ENCODE results near the gene CHST8.

CHST8 gene

DNA sequence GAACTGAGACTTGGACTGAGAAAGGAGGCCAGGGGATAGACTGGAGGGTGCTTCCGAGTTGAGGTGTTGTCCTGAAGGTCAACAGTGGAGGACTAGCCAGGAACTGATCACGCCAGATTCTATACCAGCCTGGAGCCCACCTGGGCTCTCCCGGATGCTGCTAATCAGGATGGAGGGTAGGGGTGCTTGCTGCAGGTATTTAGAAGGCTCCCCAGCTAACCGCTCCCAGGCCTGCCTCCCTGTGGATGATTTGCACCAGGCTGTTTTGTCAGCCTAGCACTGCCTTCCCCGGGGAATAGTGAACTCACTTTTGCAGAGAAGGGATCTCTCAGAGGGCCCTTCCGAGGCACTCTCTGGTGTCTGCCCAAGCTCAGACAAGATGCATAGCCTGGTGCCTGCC is 114.4 kb downstream of the CHST8 start:
- H3K4me3 ChIP-seq (ENCODE audit: low read depth in 1 of 2, low read length in 2 of 2), result no peak overlapping the region
- H3K4me1 ChIP-seq (ENCODE audit: control insufficient read depth in 1 of 2, insufficient read depth in 2 of 2, low read length in 2 of 2), result no peaks in the 10 kb centered on the region
- H3K36me3 ChIP-seq (ENCODE audit: control insufficient read depth in 1 of 2, insufficient read depth in 2 of 2, low read length in 2 of 2), result no peaks in the 10 kb centered on the region
- H3K27ac ChIP-seq (ENCODE audit: low read length), result no peak overlapping the region
- H3K27me3 ChIP-seq (ENCODE audit: low read depth, low read length), result no peaks in the 10 kb centered on the region
- no peaks in the 10 kb centered on the region for H3K9me3 ChIP-seq (ENCODE audit: control insufficient read depth in 1 of 2, low read length in 2 of 2)

DNA sequence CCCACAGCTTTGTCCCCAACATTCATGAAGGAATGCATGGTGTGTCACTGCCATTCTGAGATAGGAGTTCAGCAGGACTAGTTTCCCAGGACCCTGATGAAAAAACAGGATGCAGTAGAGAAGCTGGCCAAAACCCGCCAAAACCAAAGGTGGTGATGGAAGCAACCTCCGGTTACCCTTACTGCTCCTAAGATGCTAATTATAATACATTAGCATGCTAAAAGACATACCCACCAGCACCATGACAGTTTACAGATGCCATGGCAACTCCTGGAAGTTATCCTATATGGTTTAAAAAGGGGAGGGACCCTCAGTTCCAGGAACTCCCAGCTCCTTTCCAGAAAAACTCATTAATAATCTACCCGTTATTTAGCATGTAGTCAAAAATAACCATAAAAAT is 115.0 kb downstream of the CHST8 start:
- Histone ChIP-seq H3K9me3 (ENCODE audit: control insufficient read depth in 1 of 2, low read length in 2 of 2) (no peaks in the 10 kb centered on the region), H3K4me3 (ENCODE audit: low read depth in 1 of 2, low read length in 2 of 2) (no peak overlapping the region), H3K36me3 (ENCODE audit: control insufficient read depth in 1 of 2, insufficient read depth in 2 of 2, low read length in 2 of 2) (no peaks in the 10 kb centered on the region), H3K27ac (ENCODE audit: low read length) (no peak overlapping the region), H3K27me3 (ENCODE audit: low read depth, low read length) (no peaks in the 10 kb centered on the region), H3K4me1 (ENCODE audit: control insufficient read depth in 1 of 2, insufficient read depth in 2 of 2, low read length in 2 of 2) (no peaks in the 10 kb centered on the region)

GRCh38 chr19:33737681-33738371 is 116.1 kb downstream of the CHST8 start:
- Histone ChIP-seq H3K27me3 (ENCODE audit: low read depth, low read length) (no peaks in the 10 kb centered on the region), H3K9me3 (ENCODE audit: control insufficient read depth in 1 of 2, low read length in 2 of 2) (no peaks in the 10 kb centered on the region), H3K4me3 (ENCODE audit: low read depth in 1 of 2, low read length in 2 of 2) (no peak overlapping the region), H3K4me1 (ENCODE audit: control insufficient read depth in 1 of 2, insufficient read depth in 2 of 2, low read length in 2 of 2) (no peaks in the 10 kb centered on the region), H3K36me3 (ENCODE audit: control insufficient read depth in 1 of 2, insufficient read depth in 2 of 2, low read length in 2 of 2) (no peaks in the 10 kb centered on the region), H3K27ac (ENCODE audit: low read length) (no peak overlapping the region)

DNA sequence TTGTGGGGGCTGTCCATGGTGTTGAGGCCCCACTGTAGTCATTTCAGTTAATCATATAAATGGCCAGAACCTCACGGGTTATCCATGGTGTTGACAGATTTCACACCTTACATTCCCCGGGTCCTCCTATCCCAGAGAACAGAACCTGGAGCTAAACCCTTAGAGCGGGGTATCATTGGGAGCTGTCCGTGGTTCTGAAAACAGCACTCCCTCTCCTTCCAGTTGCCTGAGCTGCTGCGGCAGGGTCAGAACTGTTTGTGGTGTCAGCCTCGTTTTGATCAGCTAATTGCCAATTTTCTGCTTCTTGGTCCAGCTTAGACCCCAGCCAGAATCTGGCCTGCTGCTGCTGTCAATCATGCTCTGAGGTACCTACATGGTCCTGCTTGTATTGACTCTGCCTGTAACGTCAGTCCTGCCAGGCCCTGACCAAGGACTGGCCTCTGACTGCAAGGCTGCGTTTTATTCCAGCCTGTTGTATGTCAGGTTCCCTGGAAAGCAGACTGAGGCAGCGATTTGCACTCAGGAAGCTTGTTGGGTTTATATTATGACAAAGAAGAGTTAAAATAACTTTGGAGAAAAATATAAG is 119.2 kb downstream of the CHST8 start:
- Histone ChIP-seq H3K4me3 (ENCODE audit: low read depth in 1 of 2, low read length in 2 of 2) (no peak overlapping the region), H3K27me3 (ENCODE audit: low read depth, low read length) (no peaks in the 10 kb centered on the region), H3K36me3 (ENCODE audit: control insufficient read depth in 1 of 2, insufficient read depth in 2 of 2, low read length in 2 of 2) (no peaks in the 10 kb centered on the region), H3K4me1 (ENCODE audit: control insufficient read depth in 1 of 2, insufficient read depth in 2 of 2, low read length in 2 of 2) (no peaks in the 10 kb centered on the region), H3K27ac (ENCODE audit: low read length) (no peak overlapping the region), H3K9me3 (ENCODE audit: control insufficient read depth in 1 of 2, low read length in 2 of 2) (no peaks in the 10 kb centered on the region)

DNA sequence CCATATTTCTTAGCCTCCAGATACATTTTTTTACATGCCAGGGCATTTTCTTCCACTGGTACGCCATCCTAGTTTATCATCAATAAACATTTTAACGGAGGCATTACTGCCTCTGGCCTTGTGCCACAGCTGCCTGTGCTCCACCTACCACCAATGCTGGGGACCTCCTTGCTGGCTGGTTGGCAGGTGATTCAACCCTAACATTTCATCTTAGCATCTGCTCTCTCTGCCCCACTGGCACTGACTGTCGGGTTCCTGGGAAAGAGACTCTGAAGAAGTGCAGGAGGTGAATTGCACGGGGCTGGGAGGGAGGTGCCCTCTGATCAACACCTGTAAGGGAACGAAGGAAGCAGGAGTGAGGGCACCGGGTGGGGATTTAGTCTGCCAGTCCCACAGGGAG is 123.5 kb downstream of the CHST8 start:
- Histone ChIP-seq H3K36me3 (ENCODE audit: control insufficient read depth in 1 of 2, insufficient read depth in 2 of 2, low read length in 2 of 2) (no peaks in the 10 kb centered on the region), H3K27ac (ENCODE audit: low read length) (no peak overlapping the region), H3K4me1 (ENCODE audit: control insufficient read depth in 1 of 2, insufficient read depth in 2 of 2, low read length in 2 of 2) (no peaks in the 10 kb centered on the region), H3K4me3 (ENCODE audit: low read depth in 1 of 2, low read length in 2 of 2) (no peak overlapping the region), H3K9me3 (ENCODE audit: control insufficient read depth in 1 of 2, low read length in 2 of 2) (no peaks in the 10 kb centered on the region), H3K27me3 (ENCODE audit: low read depth, low read length) (no peaks in the 10 kb centered on the region)

GRCh38 chr19:33746159-33746558 is 124.4 kb downstream of the CHST8 start:
- no peak overlapping the region for H3K27ac ChIP-seq (ENCODE audit: low read length)
- no peaks in the 10 kb centered on the region for H3K36me3 ChIP-seq (ENCODE audit: control insufficient read depth in 1 of 2, insufficient read depth in 2 of 2, low read length in 2 of 2)
- no peaks in the 10 kb centered on the region for H3K4me1 ChIP-seq (ENCODE audit: control insufficient read depth in 1 of 2, insufficient read depth in 2 of 2, low read length in 2 of 2)

GRCh38 chr19:33747273-33747672 is 125.5 kb downstream of the CHST8 start:
- H3K36me3 ChIP-seq (ENCODE audit: control insufficient read depth in 1 of 2, insufficient read depth in 2 of 2, low read length in 2 of 2), result no peaks in the 10 kb centered on the region
- H3K4me1 ChIP-seq (ENCODE audit: control insufficient read depth in 1 of 2, insufficient read depth in 2 of 2, low read length in 2 of 2), result no peaks in the 10 kb centered on the region
- H3K27ac ChIP-seq (ENCODE audit: low read length), result no peak overlapping the region
- no peaks in the 10 kb centered on the region for H3K9me3 ChIP-seq (ENCODE audit: control insufficient read depth in 1 of 2, low read length in 2 of 2)
- H3K4me3 ChIP-seq (ENCODE audit: low read depth in 1 of 2, low read length in 2 of 2), result no peak overlapping the region
- no peaks in the 10 kb centered on the region for H3K27me3 ChIP-seq (ENCODE audit: low read depth, low read length)

More at GRCh38 chr19:33746159-33746558, 124.4 kb downstream of the CHST8 start:
- Histone ChIP-seq H3K9me3 (ENCODE audit: control insufficient read depth in 1 of 2, low read length in 2 of 2) (no peaks in the 10 kb centered on the region), H3K27me3 (ENCODE audit: low read depth, low read length) (no peaks in the 10 kb centered on the region), H3K4me3 (ENCODE audit: low read depth in 1 of 2, low read length in 2 of 2) (no peak overlapping the region)

DNA sequence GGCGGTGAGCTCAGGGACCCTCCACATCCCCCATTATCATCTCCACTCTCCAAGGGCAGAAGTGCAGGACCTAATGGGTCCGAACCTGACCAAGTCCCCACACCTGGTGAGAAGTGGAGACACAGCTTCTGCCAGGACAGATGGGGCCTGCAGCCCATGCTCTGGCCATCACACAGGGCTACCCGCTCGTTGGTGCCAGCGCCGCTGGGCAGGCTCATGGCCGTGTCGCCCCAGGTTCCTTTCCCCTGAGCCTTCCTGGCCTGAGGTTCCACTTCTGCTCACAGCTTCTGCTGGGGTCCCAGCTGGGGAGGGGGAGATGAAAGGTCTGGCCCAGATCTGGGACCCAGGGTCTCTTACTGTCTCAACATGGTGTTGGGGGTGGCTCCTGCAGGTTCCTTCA is 126.5 kb downstream of the CHST8 start:
- H3K4me1 ChIP-seq (ENCODE audit: control insufficient read depth in 1 of 2, insufficient read depth in 2 of 2, low read length in 2 of 2), result no peaks in the 10 kb centered on the region
- H3K4me3 ChIP-seq (ENCODE audit: low read depth in 1 of 2, low read length in 2 of 2), result no peak overlapping the region
- no peaks in the 10 kb centered on the region for H3K27me3 ChIP-seq (ENCODE audit: low read depth, low read length)
- no peak overlapping the region for H3K27ac ChIP-seq (ENCODE audit: low read length)
- no peaks in the 10 kb centered on the region for H3K9me3 ChIP-seq (ENCODE audit: control insufficient read depth in 1 of 2, low read length in 2 of 2)
- H3K36me3 ChIP-seq (ENCODE audit: control insufficient read depth in 1 of 2, insufficient read depth in 2 of 2, low read length in 2 of 2), result no peaks in the 10 kb centered on the region

DNA sequence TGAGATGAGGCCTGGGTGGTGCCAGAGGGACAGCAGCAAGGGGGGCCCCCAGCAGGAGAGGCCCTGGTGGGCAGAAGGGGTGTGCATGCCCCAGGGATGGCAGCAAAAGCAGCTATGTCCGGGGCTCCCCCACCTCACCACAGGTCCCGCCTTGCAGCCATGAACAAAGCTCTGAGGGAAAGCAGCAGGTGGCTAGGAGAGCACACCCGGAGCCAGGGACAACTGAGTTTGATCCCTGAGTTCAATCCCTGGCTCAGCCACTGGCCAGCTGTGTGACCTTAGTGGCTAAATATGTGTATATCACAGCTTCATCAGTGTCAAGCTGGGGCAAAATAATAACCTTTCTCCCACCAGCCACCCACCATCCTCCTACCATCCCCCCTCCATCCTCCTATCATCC is 127.3 kb downstream of the CHST8 start:
- Histone ChIP-seq H3K4me3 (ENCODE audit: low read depth in 1 of 2, low read length in 2 of 2) (no peak overlapping the region), H3K4me1 (ENCODE audit: control insufficient read depth in 1 of 2, insufficient read depth in 2 of 2, low read length in 2 of 2) (no peaks in the 10 kb centered on the region), H3K27me3 (ENCODE audit: low read depth, low read length) (no peaks in the 10 kb centered on the region), H3K9me3 (ENCODE audit: control insufficient read depth in 1 of 2, low read length in 2 of 2) (no peaks in the 10 kb centered on the region), H3K27ac (ENCODE audit: low read length) (no peak overlapping the region), H3K36me3 (ENCODE audit: control insufficient read depth in 1 of 2, insufficient read depth in 2 of 2, low read length in 2 of 2) (no peaks in the 10 kb centered on the region)

- no peaks in the 10 kb centered on the region for H3K9me3 ChIP-seq (ENCODE audit: control insufficient read depth in 1 of 2, low read length in 2 of 2)
- no peaks in the 10 kb centered on the region for H3K36me3 ChIP-seq (ENCODE audit: control insufficient read depth in 1 of 2, insufficient read depth in 2 of 2, low read length in 2 of 2)
- no peak overlapping the region for H3K27ac ChIP-seq (ENCODE audit: low read length)
- H3K4me1 ChIP-seq (ENCODE audit: control insufficient read depth in 1 of 2, insufficient read depth in 2 of 2, low read length in 2 of 2), result no peaks in the 10 kb centered on the region
- H3K27me3 ChIP-seq (ENCODE audit: low read depth, low read length), result no peaks in the 10 kb centered on the region
- no peak overlapping the region for H3K4me3 ChIP-seq (ENCODE audit: low read depth in 1 of 2, low read length in 2 of 2)
Measured at GRCh38 chr19:33749619-33750175, 127.9 kb downstream of the CHST8 start.

DNA sequence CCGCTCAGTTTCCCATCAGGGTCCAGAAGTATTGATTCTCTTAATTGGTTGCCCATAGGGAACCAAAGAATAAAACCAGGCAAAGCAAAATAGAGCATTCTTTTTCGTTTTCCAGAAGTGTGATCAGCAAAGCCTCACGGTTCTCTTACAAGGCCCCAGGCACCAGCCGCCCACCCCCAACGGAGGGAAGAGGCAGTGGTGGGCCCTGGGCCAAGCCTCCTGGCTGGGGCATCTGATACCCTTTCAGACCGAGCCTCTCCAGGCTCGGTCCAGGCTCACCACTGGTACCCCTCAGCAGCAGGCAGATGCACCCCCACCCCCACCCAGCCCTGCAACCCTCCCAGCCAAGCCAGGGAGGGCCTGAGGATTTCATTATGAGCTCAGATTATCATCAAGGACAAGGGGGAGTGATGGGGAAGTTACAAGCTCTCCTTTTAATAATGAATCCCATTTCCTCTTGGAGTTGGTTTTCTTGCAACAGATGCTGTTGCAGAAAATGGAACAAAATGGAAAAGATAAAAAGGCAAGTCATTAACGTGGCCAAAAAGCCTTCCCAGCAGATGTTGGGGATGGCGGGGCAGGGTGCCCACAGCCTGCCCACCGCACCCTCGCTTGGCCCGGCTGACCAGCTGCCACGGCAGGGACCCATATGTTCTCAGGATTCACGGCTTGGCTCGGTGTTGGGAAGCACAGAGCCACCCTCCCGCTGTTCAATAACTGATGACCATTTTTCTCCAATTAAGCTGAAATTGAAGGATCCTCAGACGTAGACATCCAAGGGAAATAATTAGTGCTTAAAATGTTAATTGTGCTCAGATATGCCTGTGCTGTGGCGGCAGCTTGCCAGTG is 129.1 kb downstream of the CHST8 start:
- H3K27ac ChIP-seq (ENCODE audit: low read length), result no peak overlapping the region
- no peaks in the 10 kb centered on the region for H3K27me3 ChIP-seq (ENCODE audit: low read depth, low read length)
- H3K9me3 ChIP-seq (ENCODE audit: control insufficient read depth in 1 of 2, low read length in 2 of 2), result no peaks in the 10 kb centered on the region
- H3K36me3 ChIP-seq (ENCODE audit: control insufficient read depth in 1 of 2, insufficient read depth in 2 of 2, low read length in 2 of 2), result no peaks in the 10 kb centered on the region
- H3K4me1 ChIP-seq (ENCODE audit: control insufficient read depth in 1 of 2, insufficient read depth in 2 of 2, low read length in 2 of 2), result no peaks in the 10 kb centered on the region
- H3K4me3 ChIP-seq (ENCODE audit: low read depth in 1 of 2, low read length in 2 of 2), result no peak overlapping the region
